ENCODE results near the gene CIITA. TPM values are rescaled to one million over a fixed set of nuclear protein-coding genes. Genes with fewer than 3 reads are reported as not detected.

Gene CIITA
- total and polyA plus RNA-seq, 12 donors: 1.3 to 48.1 (median 17.5) TPM

GRCh38 chr16:10862438-10862837 is 14.6 kb upstream of the CIITA start:
- Histone ChIP-seq H3K27me3 (no peaks in the 10 kb centered on the region), H3K9me3 (replicated peaks in 1 of 3) (no peaks in the 10 kb centered on the region), H3K27ac (peak overlapping the region in 1 of 5 donors; percentile 21), H3K36me3 (replicated peaks in 1 of 2) (no peaks in the 10 kb centered on the region), H3K4me1 (replicated peaks in 1 of 2) (peaks cover 0 to 7% of the 10 kb centered on the region in 2 donors), H3K4me3 (no peak overlapping the region)
- TF ChIP-seq CTCF (IDR thresholded peaks at IDR 0.05) (no peak), POLR2A (IDR thresholded peaks at IDR 0.05) (no peak)
- 12 to 48% (median 35%) methylated on average over 2 of the region's 2 CpGs for WGBS, 4 donors
- intact Hi-C loops (cut with DNase I): no loop called here
- peak; percentile 78 to 95 (median 89) for DNase-seq

GRCh38 chr16:10865991-10866966 is 10.7 kb upstream of the CIITA start:
- DNase-seq: peak in 2 of 7 donors; percentile 45 to 47
- TF ChIP-seq POLR2A (IDR thresholded peaks at IDR 0.05) (no peak), CTCF (IDR thresholded peaks at IDR 0.05) (no peak)
- 51 to 59% (median 56%) methylated on average over 10 to 13 of the region's 13 CpGs for WGBS, 4 donors
- Histone ChIP-seq H3K27ac (peak overlapping the region in 2 of 5 donors; percentile 8 to 49), H3K27me3 (no peaks in the 10 kb centered on the region), H3K4me1 (replicated peaks in 1 of 2) (peaks cover 0 to 22% of the 10 kb centered on the region in 2 donors), H3K36me3 (replicated peaks in 1 of 2) (no peaks in the 10 kb centered on the region), H3K9me3 (replicated peaks in 1 of 3) (no peaks in the 10 kb centered on the region), H3K4me3 (no peak overlapping the region)
- intact Hi-C loops (cut with DNase I): no loop called here

- Histone ChIP-seq H3K27ac (peak overlapping the region in 1 of 5 donors; percentile 49), H3K9me3 (replicated peaks in 1 of 3) (no peaks in the 10 kb centered on the region), H3K27me3 (no peaks in the 10 kb centered on the region), H3K36me3 (replicated peaks in 1 of 2) (no peaks in the 10 kb centered on the region), H3K4me3 (no peak overlapping the region), H3K4me1 (replicated peaks in 1 of 2) (peaks cover 0 to 23% of the 10 kb centered on the region in 2 donors)
- intact Hi-C loops (cut with DNase I): no loop called here
- 77 to 85% (median 80%) methylated on average over 6 of the region's 6 CpGs for WGBS, 4 donors
- TF ChIP-seq CTCF (IDR thresholded peaks at IDR 0.05) (no peak), POLR2A (IDR thresholded peaks at IDR 0.05) (no peak)
- no peak for DNase-seq
Observed at GRCh38 chr16:10867199-10867598, 9.8 kb upstream of the CIITA start.

GRCh38 chr16:10868104-10868595 is 8.9 kb upstream of the CIITA start:
- TF ChIP-seq POLR2A (IDR thresholded peaks at IDR 0.05) (no peak), CTCF (IDR thresholded peaks at IDR 0.05) (no peak)
- Histone ChIP-seq H3K4me3 (no peak overlapping the region), H3K27ac (peak overlapping the region in 1 of 5 donors; percentile 79), H3K27me3 (no peaks in the 10 kb centered on the region), H3K9me3 (replicated peaks in 1 of 3) (no peaks in the 10 kb centered on the region), H3K4me1 (replicated peaks in 1 of 2) (peaks cover 0 to 20% of the 10 kb centered on the region in 2 donors), H3K36me3 (replicated peaks in 1 of 2) (no peaks in the 10 kb centered on the region)
- WGBS, 4 donors: 71 to 77% (median 75%) methylated on average over 6 of the region's 6 CpGs
- intact Hi-C loops (cut with DNase I): no loop called here
- no peak for DNase-seq

Data from adrenal gland (tissue), 12 donors.